Caco-2 (cell line): Measurements from ENCODE around the gene POLD1. TPM values are rescaled to one million over a fixed set of nuclear protein-coding genes. Genes with fewer than 3 reads are reported as not detected.

Source experiments
- BruUV-seq: library from RNA; stranded (reverse); fragments of 400-500 nt; replicated peaks from 2 replicates; lab custom pipeline; 2021; lab: Mats Ljungman, UMichigan
- CTCF ChIA-PET: fragments of 300-600 bp; sonication (Branson Sonifier 250); formaldehyde crosslinking; loops from one replicate; lab custom pipeline; 2022; ENCODE audit warnings: antibody characterized with exemption; lab: Charles Lee
- POLR2A ChIA-PET: fragments of 300-600 bp; sonication (Branson Sonifier 250); formaldehyde crosslinking; loops from one replicate; lab custom pipeline; 2022; ENCODE audit warnings: antibody characterized with exemption; lab: Charles Lee
- DNase-seq, 2 experiments: peaks; one replicate each; pipeline versions ENCODE4 v3.0.0 to v3.0.0-alpha.2; 2020 to 2022
- H3K27me3 ChIP-seq: replicated peaks from 2 replicates; pipeline ENCODE4 v1.6.0; 2011; ENCODE audit warnings: low read length; ENCODE audit not compliant: control insufficient read depth, insufficient read depth
- H3K36me3 ChIP-seq: 2 replicates; pipeline ENCODE4 v1.5.1; 2011; ENCODE audit warnings: low read length; ENCODE audit not compliant: control insufficient read depth, insufficient read depth
- H3K4me1 ChIP-seq: fragments of 250-450 bp; sonication (Bioruptor Pico); 2 replicates; pipeline ENCODE4 v1.5.1; 2020; ENCODE audit warnings: mild to moderate bottlenecking
- H3K4me3 ChIP-seq: 2 replicates; pipeline ENCODE4 v1.5.1; 2011; ENCODE audit warnings: low read depth, mild to moderate bottlenecking, control low read depth, low read length
- H3K9me3 ChIP-seq: fragments of 250-450 bp; sonication (Bioruptor Pico); 2 replicates; pipeline ENCODE4 v1.5.1; 2020; ENCODE audit warnings: mild to moderate bottlenecking, moderate library complexity
- H3K27ac Mint-ChIP-seq: one replicate; pipeline ENCODE4 v1.8.0; 2022; ENCODE audit warnings: mixed read lengths; ENCODE audit not compliant: unreplicated experiment
- H3K27me3 Mint-ChIP-seq: one replicate; pipeline ENCODE4 v1.8.0; 2022; ENCODE audit warnings: mixed read lengths; ENCODE audit not compliant: insufficient read depth, unreplicated experiment
- H3K36me3 Mint-ChIP-seq: one replicate; pipeline ENCODE4 v1.8.0; 2022; ENCODE audit warnings: mild to moderate bottlenecking, mixed read lengths; ENCODE audit not compliant: insufficient read depth, unreplicated experiment
- H3K4me1 Mint-ChIP-seq: one replicate; pipeline ENCODE4 v1.8.0; 2022; ENCODE audit warnings: low read depth, mixed read lengths; ENCODE audit not compliant: unreplicated experiment
- H3K4me3 Mint-ChIP-seq: one replicate; pipeline ENCODE4 v1.8.0; 2022; ENCODE audit warnings: mild to moderate bottlenecking, moderate library complexity, mixed read lengths; ENCODE audit not compliant: unreplicated experiment
- H3K9me3 Mint-ChIP-seq: one replicate; pipeline ENCODE4 v1.8.0; 2022; ENCODE audit warnings: mixed read lengths; ENCODE audit not compliant: unreplicated experiment
- CTCF ChIP-seq, 2 experiments: fragments of 200-600 bp in 1 of 2; IDR thresholded peaks; 1 replicate in 1 of 2; 2 replicates in 1 of 2; pipeline versions ENCODE4 v1.5.1 to v1.8.0; 2011 to 2022; ENCODE audit warnings: antibody characterized with exemption in 1 of 2, control low read depth in 1 of 2, inconsistent platforms in 1 of 2, low read depth in 1 of 2, low read length in 1 of 2, mild to moderate bottlenecking in 1 of 2, moderate library complexity in 1 of 2; ENCODE audit not compliant: insufficient read depth in 1 of 2, severe bottlenecking in 1 of 2, unreplicated experiment in 1 of 2
- intact Hi-C: fragments of 100-400 bp; cut with micrococcal nuclease; formaldehyde crosslinking; loops from one replicate; pipeline ENCODE4 v1.10.0; 2022; ENCODE audit not compliant: unreplicated experiment
- total RNA-seq: library from RNA; stranded (reverse); gene quantifications from 2 replicates; pipeline ENCODE4 v1.2.3, GENCODE V29; 2022

The POLD1 gene
- total RNA-seq, 1 experiment from 2014 or later = 128 TPM

- POLR2A ChIA-PET = no interaction called here
- H3K4me1 ChIP-seq = peaks cover 4% of the 10 kb centered on the region; the same call in 1 of the 2 replicates
- no peak overlapping the region for H3K4me3 Mint-ChIP-seq
- H3K36me3 ChIP-seq = no peaks in the 10 kb centered on the region
- H3K4me3 ChIP-seq = no peak overlapping the region
- CTCF ChIA-PET = no interaction called here
- intact Hi-C loops = no loop called here
- H3K27me3 ChIP-seq = no peaks in the 10 kb centered on the region
- no peaks in the 10 kb centered on the region for H3K9me3 ChIP-seq
- no peak overlapping the region for H3K27ac Mint-ChIP-seq
- no peaks in the 10 kb centered on the region for H3K27me3 Mint-ChIP-seq
- peaks cover 4% of the 10 kb centered on the region for H3K4me1 Mint-ChIP-seq
- TF ChIP-seq CTCF (IDR thresholded peaks at IDR 0.05; ENCODE audit: insufficient read depth in 1 of 2, low read depth in 1 of 2, low read length in 1 of 2, severe bottlenecking in 1 of 2, unreplicated experiment in 1 of 2) = no peak
- no peaks in the 10 kb centered on the region for H3K9me3 Mint-ChIP-seq
- no peak for DNase-seq
- H3K36me3 Mint-ChIP-seq = peaks cover 5% of the 10 kb centered on the region
- no TSS peak for BruUV-seq
These were observed 41.4 kb downstream of the POLD1 start for GRCh38 chr19:50425581-50425980.

GRCh38 chr19:50427318-50427925, 43.3 kb downstream of the POLD1 start:
- ChIA-PET POLR2A (no interaction called here), CTCF (interaction anchor here (0.5 to 1.4 kb wide), 3 partner anchors 29 to 99 kb away, joined by 3 to 6 read pairs (median 6); partner anchors contain the start of gene KCNC3)
- no TSS peak for BruUV-seq
- peaks cover 12% of the 10 kb centered on the region for H3K36me3 Mint-ChIP-seq
- Histone ChIP-seq H3K4me3 (no peak overlapping the region), H3K9me3 (no peaks in the 10 kb centered on the region), H3K27me3 (no peaks in the 10 kb centered on the region), H3K36me3 (no peaks in the 10 kb centered on the region), H3K4me1 (peaks cover 10% of the 10 kb centered on the region)
- H3K9me3 Mint-ChIP-seq = no peaks in the 10 kb centered on the region
- intact Hi-C loops = no loop called here
- no peak overlapping the region for H3K27ac Mint-ChIP-seq
- H3K4me3 Mint-ChIP-seq = no peak overlapping the region
- no peaks in the 10 kb centered on the region for H3K27me3 Mint-ChIP-seq
- TF ChIP-seq CTCF (IDR thresholded peaks at IDR 0.05; ENCODE audit: insufficient read depth in 1 of 2, low read depth in 1 of 2, low read length in 1 of 2, severe bottlenecking in 1 of 2, unreplicated experiment in 1 of 2) = no peak
- peaks cover 12% of the 10 kb centered on the region for H3K4me1 Mint-ChIP-seq
- no peak for DNase-seq

GRCh38 chr19:50427997-50428425, 43.9 kb downstream of the POLD1 start:
- peaks cover 12% of the 10 kb centered on the region for H3K4me1 Mint-ChIP-seq
- no peak for DNase-seq
- no TSS peak for BruUV-seq
- ChIA-PET CTCF (interaction anchor here (1.4 kb wide), 1 partner anchor 32 kb away, joined by 6 read pairs; no protein-coding TSS in a partner anchor), POLR2A (no interaction called here)
- no peak overlapping the region for H3K27ac Mint-ChIP-seq
- no peak for TF ChIP-seq CTCF (IDR thresholded peaks at IDR 0.05; ENCODE audit: insufficient read depth in 1 of 2, low read depth in 1 of 2, low read length in 1 of 2, severe bottlenecking in 1 of 2, unreplicated experiment in 1 of 2)
- no peak overlapping the region for H3K4me3 ChIP-seq
- H3K27me3 ChIP-seq = no peaks in the 10 kb centered on the region
- no peaks in the 10 kb centered on the region for H3K9me3 ChIP-seq
- no peaks in the 10 kb centered on the region for H3K9me3 Mint-ChIP-seq
- peaks cover 12% of the 10 kb centered on the region for H3K36me3 Mint-ChIP-seq
- H3K4me3 Mint-ChIP-seq = no peak overlapping the region
- no peaks in the 10 kb centered on the region for H3K36me3 ChIP-seq
- H3K27me3 Mint-ChIP-seq = peaks cover 3% of the 10 kb centered on the region
- intact Hi-C loops = no loop called here
- peaks cover 15% of the 10 kb centered on the region for H3K4me1 ChIP-seq
